ENCODE measurements around the gene MGAT4A. TPM values are rescaled to one million over a fixed set of nuclear protein-coding genes. Genes with fewer than 3 reads are reported as not detected.

MGAT4A gene
- total and polyA plus RNA-seq, 2 donors (not counting 1 experiment from before 2014, with no cell fraction given), result 16.5 to 32.7 TPM

- H3K36me3 ChIP-seq (replicated peaks in 1 of 2; ENCODE audit: control extremely low read depth in 1 of 2, control insufficient read depth in 1 of 2, extremely low read depth in 1 of 2, insufficient read depth in 2 of 2, low read length in 1 of 2), result no peaks in the 10 kb centered on the region
- H3K79me2 ChIP-seq (ENCODE audit: control insufficient read depth, insufficient read depth, low read length), result no peaks in the 10 kb centered on the region
- CTCF ChIA-PET, result no interaction called here
- Mint-ChIP-seq H3K27ac (no peak overlapping the region), H3K27me3 (peaks cover 3% of the 10 kb centered on the region), H3K4me3 (no peak overlapping the region), H3K9me3 (ENCODE audit: insufficient read depth) (no peaks in the 10 kb centered on the region), H3K4me1 (peaks cover 18% of the 10 kb centered on the region)
- no peaks in the 10 kb centered on the region for H4K20me1 ChIP-seq (ENCODE audit: control insufficient read depth, insufficient read depth, low read length, poor library complexity, severe bottlenecking)
- POLR2A ChIA-PET, result no interaction called here
- H3K9ac ChIP-seq (ENCODE audit: low read length), result no peak overlapping the region
- no peak for TF ChIP-seq EZH2 (IDR thresholded peaks at IDR 0.05; ENCODE audit: borderline replicate concordance, insufficient read depth, low read depth, low read length, poor library complexity, severe bottlenecking)
- TF ChIP-seq CTCF (IDR thresholded peaks at IDR 0.05), result no peak
- peaks cover 0 to 2% (median 0%) of the 10 kb centered on the region in 4 experiments for H3K27me3 ChIP-seq (replicated peaks in 1 of 4; ENCODE audit: control extremely low read depth in 1 of 4, control insufficient read depth in 3 of 4, insufficient read depth in 4 of 4, low read length in 3 of 4)
- ATAC-seq (ENCODE audit: low read depth) (no peak), DNase-seq (no peak)
- H3K4me3 ChIP-seq (ENCODE audit: control extremely low read depth in 1 of 5, extremely low read depth in 1 of 5, insufficient read depth in 1 of 5, low read depth in 2 of 5, low read length in 4 of 5), result no peak overlapping the region
- no peak overlapping the region for H3K4me2 ChIP-seq (replicated peaks; ENCODE audit: low read depth, low read length, poor library complexity, severe bottlenecking)
- H2AFZ ChIP-seq (ENCODE audit: insufficient read depth, low read depth, low read length, poor library complexity, severe bottlenecking), result no peak overlapping the region
- WGBS (ENCODE audit: insufficient coverage), result no CpG with 5 or more reads among the region's 1 CpG
- peaks cover 0 to 13% (median under 1%) of the 10 kb centered on the region in 3 donors for H3K9me3 ChIP-seq (ENCODE audit: control extremely low read depth in 1 of 3, control insufficient read depth in 2 of 3, insufficient read depth in 1 of 3, low read length in 2 of 3)
- H3K4me1 ChIP-seq (ENCODE audit: control insufficient read depth in 2 of 2, insufficient read depth in 2 of 2, low read length in 2 of 2), result peaks cover 17 to 20% of the 10 kb centered on the region in 2 donors
- no peak overlapping the region for H3K27ac ChIP-seq (ENCODE audit: low read length in 2 of 2)
- intact Hi-C loops (cut with micrococcal nuclease), result no loop called here
These were observed 45.2 kb upstream of the MGAT4A start for GRCh38 chr2:98776136-98776535.

- H3K4me3 ChIP-seq (ENCODE audit: control extremely low read depth in 1 of 5, extremely low read depth in 1 of 5, insufficient read depth in 1 of 5, low read depth in 2 of 5, low read length in 4 of 5), result no peak overlapping the region
- intact Hi-C loops (cut with micrococcal nuclease), result no loop called here
- Mint-ChIP-seq H3K27ac (no peak overlapping the region), H3K27me3 (peaks cover 7% of the 10 kb centered on the region), H3K4me1 (peaks cover 22% of the 10 kb centered on the region), H3K4me3 (no peak overlapping the region), H3K9me3 (ENCODE audit: insufficient read depth) (no peaks in the 10 kb centered on the region)
- no peaks in the 10 kb centered on the region for H3K79me2 ChIP-seq (ENCODE audit: control insufficient read depth, insufficient read depth, low read length)
- no peak for DNase-seq
- ATAC-seq (ENCODE audit: low read depth), result no peak
- CTCF ChIA-PET, result no interaction called here
- no peak overlapping the region for H2AFZ ChIP-seq (ENCODE audit: insufficient read depth, low read depth, low read length, poor library complexity, severe bottlenecking)
- 91% methylated on average over 20 of the region's 20 CpGs for WGBS (ENCODE audit: insufficient coverage)
- H3K27ac ChIP-seq (ENCODE audit: low read length in 2 of 2), result no peak overlapping the region
- POLR2A ChIA-PET, result no interaction called here
- H3K9me3 ChIP-seq (ENCODE audit: control extremely low read depth in 1 of 3, control insufficient read depth in 2 of 3, insufficient read depth in 1 of 3, low read length in 2 of 3), result peaks cover 0 to 8% (median 0%) of the 10 kb centered on the region in 3 donors
- no peaks in the 10 kb centered on the region for H4K20me1 ChIP-seq (ENCODE audit: control insufficient read depth, insufficient read depth, low read length, poor library complexity, severe bottlenecking)
- TF ChIP-seq EZH2 (IDR thresholded peaks at IDR 0.05; ENCODE audit: borderline replicate concordance, insufficient read depth, low read depth, low read length, poor library complexity, severe bottlenecking) (no peak), CTCF (IDR thresholded peaks at IDR 0.05) (no peak)
- H3K4me2 ChIP-seq (replicated peaks; ENCODE audit: low read depth, low read length, poor library complexity, severe bottlenecking), result no peak overlapping the region
- no peak overlapping the region for H3K9ac ChIP-seq (ENCODE audit: low read length)
- peaks cover 0 to 4% (median 0%) of the 10 kb centered on the region in 4 experiments for H3K27me3 ChIP-seq (replicated peaks in 1 of 4; ENCODE audit: control extremely low read depth in 1 of 4, control insufficient read depth in 3 of 4, insufficient read depth in 4 of 4, low read length in 3 of 4)
- peaks cover 19 to 24% of the 10 kb centered on the region in 2 donors for H3K4me1 ChIP-seq (ENCODE audit: control insufficient read depth in 2 of 2, insufficient read depth in 2 of 2, low read length in 2 of 2)
- H3K36me3 ChIP-seq (replicated peaks in 1 of 2; ENCODE audit: control extremely low read depth in 1 of 2, control insufficient read depth in 1 of 2, extremely low read depth in 1 of 2, insufficient read depth in 2 of 2, low read length in 1 of 2), result no peaks in the 10 kb centered on the region
These were observed 44.4 kb upstream of the MGAT4A start for GRCh38 chr2:98775146-98775986.
